Mesothelial cell of epicardium (in vitro differentiated cells): Measurements from ENCODE around the gene UNC13C. TPM values are rescaled to one million over a fixed set of nuclear protein-coding genes. Genes with fewer than 3 reads are reported as not detected.

Experiments
- DNase-seq, 2 experiments: peaks; one replicate each; pipeline ENCODE4 v3.0.0; 2021; ENCODE audit warnings: low spot score in 2 of 2; ENCODE audit not compliant: unreplicated experiment in 2 of 2
- H3K27ac Mint-ChIP-seq: 2 replicates; pipeline ENCODE4 v1.8.0; 2021; ENCODE audit warnings: mixed read lengths
- H3K27me3 Mint-ChIP-seq: 2 replicates; pipeline ENCODE4 v1.8.0; 2021; ENCODE audit warnings: low read depth, mixed read lengths
- H3K36me3 Mint-ChIP-seq: 2 replicates; pipeline ENCODE4 v1.8.0; 2021; ENCODE audit warnings: mixed read lengths
- H3K4me1 Mint-ChIP-seq: 2 replicates; pipeline ENCODE4 v1.8.0; 2021; ENCODE audit warnings: mixed read lengths
- H3K4me3 Mint-ChIP-seq: 2 replicates; pipeline ENCODE4 v1.8.0; 2021; ENCODE audit warnings: mild to moderate bottlenecking, moderate library complexity, mixed read lengths
- H3K9me3 Mint-ChIP-seq: 2 replicates; pipeline ENCODE4 v1.8.0; 2021; ENCODE audit warnings: mixed read lengths
- CTCF ChIP-seq: fragments of 200-600 bp; sonication (generic); IDR thresholded peaks from one replicate; pipeline ENCODE4 v1.5.0; 2021; ENCODE audit warnings: antibody characterized with exemption; ENCODE audit not compliant: unreplicated experiment
- total RNA-seq: library from RNA; stranded (reverse); gene quantifications from 3 replicates; pipeline ENCODE4 v1.2.1, GENCODE V29; 2021

UNC13C gene
- total RNA-seq, 1 donor from 2014 or later = 2.7 TPM

GRCh38 chr15:54150255-54150654 lies 172.0 kb downstream of the UNC13C start:
- no peak for TF ChIP-seq CTCF
- Mint-ChIP-seq H3K27me3 (no peaks in the 10 kb centered on the region), H3K36me3 (no peaks in the 10 kb centered on the region), H3K4me1 (peaks cover 4% of the 10 kb centered on the region), H3K4me3 (no peak overlapping the region), H3K27ac (no peak overlapping the region), H3K9me3 (no peaks in the 10 kb centered on the region)
- DNase-seq = no peak

DNA sequence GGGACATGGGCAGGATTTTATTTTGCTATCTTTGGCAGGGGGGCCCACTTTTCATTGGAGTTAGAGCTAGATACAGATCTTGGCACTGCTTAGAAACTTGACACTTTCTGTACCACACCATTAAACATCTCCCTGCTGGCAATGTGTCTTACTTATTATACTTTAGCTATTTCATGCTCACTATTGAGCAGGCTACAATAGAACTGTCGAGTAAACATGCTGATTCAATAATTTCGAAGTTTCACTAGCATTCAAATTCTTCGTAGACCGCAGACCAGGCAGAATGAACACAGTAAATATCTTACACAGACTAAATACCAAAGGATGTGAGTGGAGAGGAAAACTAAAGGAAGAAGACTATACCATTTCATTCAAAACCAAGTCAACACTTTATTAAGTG lies 180.8 kb downstream of the UNC13C start:
- no peak for DNase-seq
- no peak overlapping the region for H3K4me3 Mint-ChIP-seq
- H3K36me3 Mint-ChIP-seq = no peaks in the 10 kb centered on the region
- no peak for TF ChIP-seq CTCF
- H3K4me1 Mint-ChIP-seq = no peaks in the 10 kb centered on the region
- peaks cover 3% of the 10 kb centered on the region for H3K9me3 Mint-ChIP-seq
- peaks cover 2% of the 10 kb centered on the region for H3K27me3 Mint-ChIP-seq
- no peak overlapping the region for H3K27ac Mint-ChIP-seq

GRCh38 chr15:54187325-54187724 lies 209.1 kb downstream of the UNC13C start:
- no peak overlapping the region for H3K4me3 Mint-ChIP-seq
- DNase-seq = no peak

DNA sequence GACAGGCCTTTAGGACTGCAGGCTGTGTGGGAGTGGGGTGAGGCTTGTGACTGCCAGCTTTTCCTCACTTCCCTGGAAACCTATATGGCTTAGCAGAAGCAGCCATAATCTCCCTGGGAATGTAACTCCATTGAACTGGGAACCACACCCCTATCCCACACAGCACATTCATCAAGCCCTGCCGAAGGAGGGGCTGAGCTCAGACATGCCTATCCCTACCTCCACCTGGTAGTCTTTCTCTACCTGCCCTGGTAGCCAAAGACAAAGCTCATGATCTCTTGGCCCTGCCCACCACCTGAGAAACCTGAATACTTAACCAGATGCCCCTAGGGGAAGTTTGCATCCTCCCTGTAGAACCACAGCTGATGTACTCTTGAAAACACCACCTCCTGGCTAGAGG lies 219.8 kb downstream of the UNC13C start:
- no peak for TF ChIP-seq CTCF
- DNase-seq = no peak
- H3K27ac Mint-ChIP-seq = no peak overlapping the region
- no peaks in the 10 kb centered on the region for H3K36me3 Mint-ChIP-seq
- H3K27me3 Mint-ChIP-seq = no peaks in the 10 kb centered on the region
- H3K4me1 Mint-ChIP-seq = no peaks in the 10 kb centered on the region
- no peak overlapping the region for H3K4me3 Mint-ChIP-seq
- H3K9me3 Mint-ChIP-seq = peaks cover 43% of the 10 kb centered on the region

More at GRCh38 chr15:54187325-54187724, 209.1 kb downstream of the UNC13C start:
- H3K36me3 Mint-ChIP-seq = no peaks in the 10 kb centered on the region
- no peak overlapping the region for H3K27ac Mint-ChIP-seq
- H3K27me3 Mint-ChIP-seq = no peaks in the 10 kb centered on the region
- no peaks in the 10 kb centered on the region for H3K4me1 Mint-ChIP-seq
- TF ChIP-seq CTCF = no peak
- H3K9me3 Mint-ChIP-seq = peaks cover 6% of the 10 kb centered on the region

DNA sequence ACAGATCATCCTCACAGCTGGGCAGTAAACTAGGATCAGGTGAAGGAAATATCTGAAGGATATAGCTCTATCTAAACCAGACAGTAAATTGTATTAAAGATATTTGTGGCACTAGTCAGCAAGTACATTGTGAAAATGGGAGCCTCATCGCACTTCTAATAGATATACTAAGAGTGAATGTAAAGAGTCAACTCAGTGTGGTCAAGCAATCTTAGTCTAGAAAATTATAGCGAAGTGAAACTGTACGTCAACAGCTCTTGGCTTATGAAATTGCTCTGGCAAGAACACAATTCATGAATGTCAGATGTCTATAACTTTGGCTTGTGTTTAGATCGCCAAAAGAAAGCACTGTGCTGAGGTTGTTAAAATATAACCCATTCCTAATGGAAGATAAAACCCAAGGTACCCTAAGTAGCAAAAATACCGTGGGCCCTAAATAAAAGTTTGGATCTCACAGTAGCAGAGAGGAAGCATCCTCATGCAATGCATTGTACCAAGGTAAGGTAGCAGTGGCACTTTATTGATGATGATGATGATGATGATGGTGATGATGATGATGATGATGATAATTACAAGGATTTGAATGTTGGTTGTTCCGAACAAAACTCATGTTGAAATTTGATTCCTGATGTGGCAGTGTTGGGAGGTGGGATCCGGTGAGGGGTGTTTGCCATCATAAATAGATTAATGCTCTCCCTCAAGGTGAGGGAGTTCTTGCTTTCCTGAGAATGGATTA lies 228.5 kb downstream of the UNC13C start:
- no peak for TF ChIP-seq CTCF
- Mint-ChIP-seq H3K27ac (no peak overlapping the region), H3K4me3 (no peak overlapping the region), H3K9me3 (peaks cover 10% of the 10 kb centered on the region), H3K36me3 (no peaks in the 10 kb centered on the region), H3K4me1 (no peaks in the 10 kb centered on the region), H3K27me3 (no peaks in the 10 kb centered on the region)
- DNase-seq = no peak
